HG02981 (cell line): Measurements from ENCODE around the gene CACNA2D3.

Experiments used
- ATAC-seq: cut with Tn5 transposase; IDR thresholded peaks from one replicate; pipeline ENCODE4 v1.9.1; 2021; ENCODE audit warnings: mild to moderate bottlenecking, moderate library complexity; ENCODE audit not compliant: unreplicated experiment

The CACNA2D3 gene

GRCh38 chr3:54858093-54858785, 735.9 kb downstream of the CACNA2D3 start:
- ATAC-seq: no peak

DNA sequence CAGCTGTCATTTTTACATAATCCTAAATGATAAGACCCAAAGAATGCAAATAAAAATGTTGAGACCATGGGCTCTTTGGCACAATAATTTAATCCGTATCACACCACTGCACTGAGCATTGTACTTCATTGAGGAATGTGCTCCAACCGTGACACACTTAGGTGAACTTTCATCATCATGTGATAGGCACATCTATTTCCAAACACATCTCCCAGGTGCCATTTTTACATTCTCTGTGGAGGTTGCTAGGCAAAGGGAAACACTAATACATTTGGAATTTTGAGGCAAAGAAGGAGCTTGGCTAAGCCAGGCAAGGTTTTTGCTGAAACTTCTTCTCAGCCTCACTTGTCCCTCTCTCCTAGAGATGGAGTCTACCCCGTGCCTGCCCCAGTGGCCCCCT, 736.8 kb downstream of the CACNA2D3 start:
- ATAC-seq: no peak

- ATAC-seq: no peak
Measured at GRCh38 chr3:54861248-54862067, 739.1 kb downstream of the CACNA2D3 start.

GRCh38 chr3:54862526-54862925, 740.2 kb downstream of the CACNA2D3 start:
- ATAC-seq: no peak

DNA sequence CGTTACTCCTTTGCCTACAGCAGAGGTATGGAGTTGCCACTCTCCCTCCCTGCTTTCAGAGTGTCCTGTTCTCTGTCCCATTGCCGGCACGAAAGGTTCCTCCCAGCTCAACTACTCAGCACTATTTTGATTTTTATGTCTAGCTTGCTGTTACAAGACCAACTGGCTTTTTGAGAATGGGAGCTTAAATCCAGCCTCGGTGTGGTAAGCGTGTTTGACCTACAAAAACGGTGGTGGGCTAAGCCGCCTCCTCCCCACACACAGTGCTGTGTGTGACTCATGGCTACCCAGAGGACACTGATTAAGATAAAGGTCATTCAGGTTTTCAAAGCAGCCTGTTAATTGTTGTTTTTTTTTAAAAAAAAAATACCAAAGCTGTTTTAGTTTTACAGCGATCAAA, 741.0 kb downstream of the CACNA2D3 start:
- ATAC-seq: no peak

GRCh38 chr3:54863786-54864185, 741.4 kb downstream of the CACNA2D3 start:
- no peak for ATAC-seq

DNA sequence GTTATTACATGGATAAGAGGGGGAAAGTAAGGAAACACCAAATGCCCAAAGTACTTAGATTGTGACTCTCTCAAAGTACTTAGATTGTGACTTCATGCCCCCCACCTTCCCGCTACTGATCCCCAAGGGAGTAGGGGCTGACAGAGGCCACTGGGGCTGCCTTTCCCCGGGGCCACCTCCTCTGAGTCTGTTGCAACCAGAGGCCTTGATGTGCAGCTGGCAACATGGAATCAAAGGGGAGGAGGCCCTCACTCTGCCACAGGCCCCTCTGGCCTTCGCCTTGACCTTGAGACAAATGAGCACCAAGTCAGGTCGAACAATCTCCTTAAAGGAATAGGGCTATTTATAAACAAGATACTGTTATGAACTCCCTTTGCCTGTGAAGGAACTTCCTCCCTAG, 743.0 kb downstream of the CACNA2D3 start:
- no peak for ATAC-seq

GRCh38 chr3:54866251-54866650, 743.9 kb downstream of the CACNA2D3 start:
- ATAC-seq: no peak

GRCh38 chr3:54870423-54870822, 748.1 kb downstream of the CACNA2D3 start:
- no peak for ATAC-seq

DNA sequence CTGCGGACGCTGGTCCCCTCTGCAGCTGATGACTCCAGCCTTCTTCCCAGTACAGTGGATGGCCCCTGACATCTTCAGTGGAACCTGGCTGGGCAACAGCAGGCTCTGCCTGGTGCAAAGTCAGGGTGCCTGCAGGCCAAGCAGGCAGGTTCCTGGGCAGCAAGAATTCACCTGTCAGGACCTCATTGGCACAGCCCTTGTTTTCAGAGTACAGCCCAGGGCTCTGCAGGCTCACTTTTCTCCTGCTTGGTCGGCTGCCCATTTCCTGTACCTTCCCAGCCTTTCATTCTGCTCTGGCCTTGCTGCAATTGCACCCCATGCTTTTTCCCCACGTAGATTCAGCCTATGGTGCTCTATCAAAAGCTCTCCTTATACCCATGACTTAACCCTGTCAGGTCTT, 749.5 kb downstream of the CACNA2D3 start:
- ATAC-seq: no peak

DNA sequence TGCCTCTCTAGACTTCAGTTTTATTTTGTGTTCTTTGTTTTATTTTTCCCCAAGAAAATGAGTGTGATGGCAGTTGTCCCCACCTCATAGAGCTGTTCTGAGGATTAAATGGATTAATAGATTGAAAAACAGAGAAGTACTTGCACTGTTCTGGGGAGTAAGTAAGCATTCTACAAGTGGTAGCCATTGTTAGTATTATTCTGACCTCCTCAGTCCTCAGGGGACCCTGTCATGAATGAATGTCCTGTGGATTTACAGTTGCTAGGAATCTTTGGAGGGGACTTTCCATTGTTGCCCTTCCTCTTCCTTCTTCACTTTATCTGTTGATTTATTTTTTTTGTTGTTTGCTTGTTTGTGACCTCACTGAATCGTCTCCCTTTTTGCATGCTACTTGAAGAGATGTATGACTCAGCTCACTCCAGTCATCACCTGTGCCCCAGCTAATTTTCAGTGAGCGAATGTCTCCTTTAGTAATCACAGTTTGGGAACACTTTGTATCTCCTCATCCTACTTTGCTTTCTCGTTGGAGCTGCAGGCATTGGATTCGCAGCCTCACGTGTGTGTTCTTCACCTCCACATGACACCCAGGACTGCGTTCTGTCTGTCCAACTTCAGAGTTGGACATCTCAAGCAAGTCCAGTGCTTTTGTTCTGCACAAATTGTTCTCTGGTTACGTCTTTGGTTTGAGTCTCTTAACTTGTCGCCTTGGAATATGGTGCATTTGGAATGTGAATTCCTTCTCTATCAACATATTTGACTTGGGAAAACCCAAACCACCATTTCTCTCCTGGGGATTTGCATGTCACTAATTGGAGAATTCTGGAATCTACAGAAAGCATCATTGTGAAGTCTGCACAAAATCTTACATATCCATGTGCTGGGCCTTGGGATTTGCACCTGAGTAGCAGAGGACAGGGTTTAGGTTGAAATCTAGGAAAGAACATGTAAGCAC, 751.0 kb downstream of the CACNA2D3 start:
- no peak for ATAC-seq

DNA sequence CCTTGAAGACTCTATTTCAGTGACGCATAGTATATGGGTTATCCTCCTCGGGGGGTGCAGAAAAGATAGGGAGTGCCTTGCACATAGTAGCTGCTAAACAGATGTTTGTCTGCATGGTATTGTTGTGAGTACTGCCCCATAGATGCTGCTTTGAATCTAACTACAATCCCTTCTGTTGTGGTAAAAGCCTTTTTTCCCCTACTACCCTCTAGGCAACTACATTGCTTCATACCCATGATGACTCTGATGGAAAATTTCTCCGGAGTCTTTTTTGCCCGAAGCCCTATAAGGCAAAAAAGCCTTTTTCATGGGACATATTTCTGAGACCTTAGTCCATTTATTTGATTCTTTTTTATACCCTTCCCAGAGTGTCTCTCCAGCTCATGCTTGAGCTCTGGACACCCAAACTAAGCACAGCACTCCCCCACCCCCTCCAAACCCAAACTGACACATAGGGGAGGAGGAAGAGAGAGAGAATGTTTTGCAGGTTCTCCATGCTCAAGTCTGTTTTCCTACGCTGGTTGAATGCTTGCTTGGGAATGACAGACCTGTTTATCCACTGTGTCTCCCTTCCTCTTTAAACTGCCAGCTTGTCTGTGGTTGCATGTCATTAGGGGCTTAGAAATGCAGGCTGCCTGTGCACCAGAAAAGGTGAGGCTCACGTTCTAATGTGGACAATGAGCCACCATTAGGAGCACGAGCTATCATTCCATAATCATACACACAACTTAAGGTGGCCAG, 752.6 kb downstream of the CACNA2D3 start:
- no peak for ATAC-seq

DNA sequence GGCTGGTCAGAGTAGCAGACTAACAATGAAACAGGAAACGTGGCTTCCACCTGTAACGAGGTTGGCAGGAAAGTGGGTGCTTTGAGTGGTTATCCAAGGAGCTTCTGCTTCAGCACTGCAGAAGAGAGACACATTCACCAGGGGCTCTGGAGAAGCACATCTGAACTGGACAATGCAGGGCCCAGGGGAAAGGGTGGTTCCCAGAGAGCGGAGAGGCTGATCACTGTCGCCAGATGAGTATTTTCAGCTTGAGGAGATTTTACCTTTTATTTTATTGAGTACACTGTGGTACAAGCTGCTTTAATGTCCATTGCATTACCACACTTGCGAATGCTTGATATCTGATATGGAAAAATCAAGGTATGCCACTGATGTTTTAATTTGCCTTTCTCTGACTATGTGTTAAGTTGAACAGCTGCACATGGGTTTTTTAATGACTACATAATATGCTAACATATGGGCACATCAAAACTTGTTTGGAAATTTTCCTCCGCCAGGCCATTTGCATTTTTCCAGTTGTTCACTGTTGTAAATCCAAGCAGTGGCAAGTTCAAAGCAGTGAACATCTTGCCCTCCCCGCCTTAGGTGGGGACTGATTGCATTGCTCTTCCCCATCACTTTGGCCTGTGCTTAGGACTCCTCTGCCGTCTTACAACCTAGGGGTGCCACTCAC, 753.4 kb downstream of the CACNA2D3 start:
- no peak for ATAC-seq

- ATAC-seq: no peak
Measured at GRCh38 chr3:54876694-54877093, 754.3 kb downstream of the CACNA2D3 start.

DNA sequence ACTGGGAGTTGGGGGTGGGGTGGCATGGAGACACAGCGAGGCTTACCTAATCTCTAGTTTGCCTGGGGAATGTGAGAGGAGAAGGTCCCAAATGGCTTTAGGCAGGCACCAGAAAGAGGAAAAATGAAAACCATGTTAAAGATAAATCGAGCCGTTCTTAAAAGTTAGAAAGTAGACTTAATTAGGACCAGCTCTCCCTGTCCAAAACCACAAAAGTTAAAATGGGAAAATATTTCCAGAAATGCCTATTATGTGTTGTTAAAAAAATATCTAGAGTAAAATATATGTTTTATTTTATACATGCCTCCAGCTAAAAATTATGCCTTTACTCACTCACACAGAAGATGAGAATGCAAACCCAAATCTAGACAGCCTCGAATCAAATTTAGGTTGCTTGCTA, 755.4 kb downstream of the CACNA2D3 start:
- no peak for ATAC-seq

- ATAC-seq: no peak
Measured at GRCh38 chr3:54878145-54878544, 755.8 kb downstream of the CACNA2D3 start.

GRCh38 chr3:54882129-54882833, 759.9 kb downstream of the CACNA2D3 start:
- ATAC-seq: no peak

- no peak for ATAC-seq
Measured at GRCh38 chr3:54888162-54888561, 765.8 kb downstream of the CACNA2D3 start.

DNA sequence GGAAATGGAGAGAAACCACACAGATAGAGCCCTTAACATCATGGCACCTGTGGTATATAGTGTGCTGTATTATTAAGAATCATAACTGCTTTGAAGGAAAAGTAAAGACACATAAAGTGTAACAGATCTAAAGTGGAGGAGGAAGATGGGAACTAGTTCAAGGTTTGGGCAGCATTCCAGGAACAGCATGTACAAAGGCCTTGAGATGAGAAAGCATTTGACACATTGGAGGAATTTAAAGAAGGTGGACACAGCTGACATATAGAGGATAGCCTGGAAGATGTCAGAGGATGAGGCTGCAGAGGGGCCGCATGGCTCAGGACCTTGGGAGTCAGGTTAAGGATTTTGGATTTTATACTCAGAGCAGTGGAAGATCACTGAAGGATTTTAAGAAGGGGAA, 766.5 kb downstream of the CACNA2D3 start:
- no peak for ATAC-seq
